CD1c-positive myeloid dendritic cell (primary cell): Measurements from ENCODE around the gene POLR1C.
A peak's percentile ranks its signal among the peaks of the same experiment; 100 is the strongest.
"Not testable (repeated sequence)": the region's sequence is repeated elsewhere in the genome, so short reads cannot be mapped to it uniquely, and the experiment has no call there.

Source experiments
- DNase-seq: peaks from one replicate; pipeline ENCODE4 v3.0.0-alpha.2; 2016; ENCODE audit errors: extremely low spot score

The POLR1C gene

DNA sequence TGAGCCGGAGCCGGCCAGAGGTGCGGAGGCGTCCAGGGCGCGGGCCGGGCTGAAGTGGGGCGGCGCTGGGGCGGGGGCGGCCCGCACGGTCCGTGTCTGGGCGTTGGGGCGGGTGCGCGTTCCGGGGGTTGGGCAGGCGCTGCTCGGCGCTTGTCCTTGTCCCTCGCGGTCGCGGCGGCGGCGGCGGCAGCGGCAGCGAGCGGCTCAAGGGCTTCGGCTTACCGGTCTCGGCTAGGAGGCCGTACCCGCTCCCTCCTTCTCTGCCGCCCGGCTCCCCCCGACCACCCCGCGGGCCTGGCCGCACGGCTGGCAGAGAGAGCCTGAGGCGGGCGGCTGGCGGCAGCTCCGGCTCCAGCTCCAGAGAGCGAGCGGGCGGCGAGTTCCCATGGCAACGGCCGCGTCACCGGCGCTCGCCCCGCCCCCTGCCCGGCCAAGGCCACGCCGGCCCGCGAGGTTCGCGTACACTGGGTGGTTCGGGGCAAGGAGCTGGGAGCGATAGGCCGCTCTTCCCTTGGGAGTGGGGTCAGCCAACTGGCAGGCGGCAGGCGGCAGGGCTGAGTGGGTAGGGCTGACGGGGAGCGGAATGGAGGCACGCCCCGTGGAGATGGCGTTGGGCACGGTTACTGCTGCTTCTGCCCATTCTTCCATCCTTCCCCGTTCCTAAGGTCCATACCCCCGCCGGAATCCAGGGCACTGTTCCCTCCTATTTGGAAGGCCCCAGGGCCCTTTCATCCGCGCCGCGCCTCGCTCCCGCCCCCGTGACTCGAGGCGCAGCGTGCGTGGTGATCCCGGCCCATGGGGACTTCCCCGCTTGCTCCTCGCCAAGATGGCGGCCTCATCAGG lies 6.7 kb upstream of the POLR1C start, which contains the start of gene LRRC73:
Gene LRRC73 (minus strand): TSS at position 363 of the 843 bp plus-strand sequence. CDS start 561 bp downstream, outside the sequence.
- peak; percentile 89 for DNase-seq

DNA sequence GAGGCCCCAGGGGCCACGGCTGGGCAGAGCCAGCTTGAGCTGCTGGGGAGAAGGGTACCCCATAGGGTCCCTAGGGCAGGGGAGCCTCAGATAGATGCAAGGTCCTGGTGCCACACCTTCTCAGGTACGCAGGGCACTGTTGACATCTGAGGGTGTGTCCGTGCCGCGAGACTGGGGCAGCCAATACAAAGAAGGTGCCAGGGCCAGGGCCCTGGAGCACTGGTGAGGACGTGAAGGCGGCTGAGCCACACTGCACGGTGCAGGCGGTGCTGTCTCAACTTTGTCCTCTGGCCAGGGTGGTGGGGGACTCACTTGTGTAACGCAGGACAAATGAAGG lies 6.1 kb upstream of the POLR1C start:
- no peak for DNase-seq

DNA sequence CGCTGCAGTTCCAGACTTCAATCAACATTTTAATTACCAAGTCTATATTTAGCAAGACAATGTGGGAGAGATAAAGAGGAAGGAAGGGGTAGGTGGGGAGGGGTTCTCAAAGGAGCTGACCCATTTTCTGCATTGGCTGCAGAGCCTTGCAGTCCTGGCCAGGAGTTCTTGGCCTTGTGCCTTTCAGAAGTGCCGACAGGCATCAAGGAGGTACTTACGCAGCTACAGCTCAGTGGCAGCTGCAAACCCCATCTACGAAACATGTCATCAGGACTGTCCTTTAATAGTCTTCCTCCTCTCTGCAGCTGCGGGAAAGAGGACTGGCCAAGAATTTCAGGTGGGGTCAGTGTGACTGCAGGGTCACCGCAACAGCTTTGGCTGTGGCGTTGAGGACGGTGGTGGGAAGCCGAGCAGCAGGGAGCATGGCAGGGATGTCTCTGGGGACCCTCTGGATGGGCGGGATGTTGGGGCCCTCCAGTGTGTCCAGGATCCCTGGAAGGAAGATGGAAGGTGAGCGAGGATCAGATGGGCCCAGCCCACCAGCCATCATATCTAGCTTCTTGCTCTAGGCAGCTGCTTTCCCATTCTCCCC lies 5.0 kb upstream of the POLR1C start:
- DNase-seq = no peak

DNA sequence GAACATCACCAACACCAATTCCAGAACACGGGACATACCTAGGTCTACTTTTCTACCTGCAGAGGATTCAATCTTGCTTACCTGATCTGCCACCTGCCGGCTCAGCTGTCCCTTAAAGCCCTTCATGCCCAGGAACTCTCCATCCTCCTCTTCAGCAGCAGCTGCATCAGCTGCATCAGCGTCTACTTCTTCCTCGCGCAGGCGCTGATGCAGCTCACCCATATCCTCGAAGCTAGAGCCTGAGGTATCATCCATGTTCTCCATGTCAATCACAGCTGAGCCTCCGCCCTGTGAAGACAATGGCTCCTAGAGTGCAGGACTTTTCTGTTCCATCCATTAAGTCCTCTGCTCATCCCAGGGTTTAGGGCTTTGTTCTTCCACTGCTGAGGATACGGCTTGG lies 1.1 kb upstream of the POLR1C start:
- DNase-seq = no peak

DNA sequence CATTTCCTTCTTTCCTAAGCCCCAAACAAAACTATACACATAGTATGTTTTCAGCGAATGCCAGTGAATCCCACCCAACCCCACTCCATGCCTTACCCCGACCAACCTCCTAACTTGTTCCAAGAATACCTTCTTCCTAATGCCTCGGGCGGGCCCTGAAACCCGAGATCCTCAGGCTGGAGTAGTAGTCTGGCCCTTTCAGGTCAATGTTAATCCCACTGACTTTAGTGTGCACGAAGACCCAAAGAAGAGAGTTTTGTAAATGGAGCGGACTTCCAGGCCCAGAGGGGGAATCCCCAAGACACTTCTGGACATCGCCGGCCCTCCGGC lies 557 bp upstream of the POLR1C start:
- no peak for DNase-seq

DNA sequence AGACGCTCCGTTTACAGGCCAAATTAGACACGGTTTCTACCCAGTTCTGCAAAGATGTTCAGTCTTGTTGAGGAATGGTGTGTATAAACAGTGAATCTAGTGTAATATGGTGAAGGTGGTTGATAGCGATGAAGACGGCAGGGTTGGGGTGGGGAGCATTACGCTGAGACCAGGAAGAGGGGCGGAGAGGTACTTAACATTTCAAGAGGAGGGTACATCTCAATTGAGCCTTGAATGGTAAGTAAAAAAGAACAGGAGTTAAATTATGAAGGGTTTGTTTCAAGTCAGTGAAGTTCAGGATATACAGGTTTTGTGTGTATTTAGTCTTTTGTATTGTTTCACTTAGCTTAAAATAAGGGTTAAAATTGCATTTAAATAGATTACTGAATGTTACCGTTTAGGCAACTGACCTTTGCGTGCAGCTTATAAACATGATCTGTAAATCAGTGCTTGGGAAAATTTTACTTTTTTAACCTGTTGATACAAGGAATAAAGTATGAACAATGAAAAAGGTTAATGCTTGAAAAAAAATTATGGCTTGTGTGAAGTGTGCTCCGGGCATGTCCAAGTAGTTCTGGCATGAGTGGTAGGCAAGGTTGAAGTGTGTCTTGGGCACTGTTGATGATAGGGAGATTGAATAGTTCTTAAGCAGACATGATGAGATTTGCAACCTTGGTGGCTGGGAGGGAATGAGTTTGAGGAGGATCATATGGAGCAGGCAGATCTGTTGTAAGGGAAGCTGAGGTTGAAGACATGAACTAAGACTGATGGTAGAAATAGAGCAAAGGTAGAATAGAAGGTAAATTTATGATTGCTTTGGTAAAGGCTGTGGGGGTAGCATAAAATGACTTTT lies 842 bp downstream of the POLR1C start:
- DNase-seq = no peak

DNA sequence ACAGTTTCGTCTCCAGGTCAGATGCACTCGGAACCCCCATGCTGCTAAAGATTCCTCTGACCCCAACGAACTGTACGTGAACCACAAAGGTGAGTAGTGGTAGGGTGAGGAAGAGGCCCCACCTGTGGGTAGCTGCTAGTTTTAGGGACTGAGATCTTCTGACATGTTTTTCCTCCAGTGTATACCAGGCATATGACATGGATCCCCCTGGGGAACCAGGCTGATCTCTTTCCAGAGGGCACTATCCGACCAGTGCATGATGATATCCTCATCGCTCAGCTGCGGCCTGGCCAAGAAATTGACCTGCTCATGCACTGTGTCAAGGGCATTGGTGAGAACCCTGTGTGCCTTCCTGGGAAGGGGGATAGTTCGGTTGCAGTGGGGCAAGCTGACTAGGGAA lies 3.2 kb downstream of the POLR1C start:
- no peak for DNase-seq

DNA sequence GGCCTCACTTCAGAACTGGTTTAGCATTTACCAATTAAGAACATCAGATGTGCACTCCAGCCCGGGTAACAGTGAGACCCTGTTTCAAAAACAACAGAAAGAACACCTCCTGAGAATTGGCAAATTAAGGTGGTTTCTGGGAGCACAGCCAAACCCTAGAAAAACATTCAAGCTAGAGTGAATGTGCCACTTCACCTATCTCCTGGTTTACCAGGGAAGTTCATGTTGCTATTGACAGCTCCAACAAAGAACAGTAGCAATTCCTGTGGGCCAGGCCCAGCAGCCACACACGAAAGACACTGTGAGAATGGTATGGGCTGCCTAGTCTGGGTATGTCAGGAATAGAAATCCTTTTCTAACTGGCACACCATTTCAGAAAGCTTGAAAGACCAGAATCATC lies 4.9 kb downstream of the POLR1C start:
- DNase-seq = no peak

DNA sequence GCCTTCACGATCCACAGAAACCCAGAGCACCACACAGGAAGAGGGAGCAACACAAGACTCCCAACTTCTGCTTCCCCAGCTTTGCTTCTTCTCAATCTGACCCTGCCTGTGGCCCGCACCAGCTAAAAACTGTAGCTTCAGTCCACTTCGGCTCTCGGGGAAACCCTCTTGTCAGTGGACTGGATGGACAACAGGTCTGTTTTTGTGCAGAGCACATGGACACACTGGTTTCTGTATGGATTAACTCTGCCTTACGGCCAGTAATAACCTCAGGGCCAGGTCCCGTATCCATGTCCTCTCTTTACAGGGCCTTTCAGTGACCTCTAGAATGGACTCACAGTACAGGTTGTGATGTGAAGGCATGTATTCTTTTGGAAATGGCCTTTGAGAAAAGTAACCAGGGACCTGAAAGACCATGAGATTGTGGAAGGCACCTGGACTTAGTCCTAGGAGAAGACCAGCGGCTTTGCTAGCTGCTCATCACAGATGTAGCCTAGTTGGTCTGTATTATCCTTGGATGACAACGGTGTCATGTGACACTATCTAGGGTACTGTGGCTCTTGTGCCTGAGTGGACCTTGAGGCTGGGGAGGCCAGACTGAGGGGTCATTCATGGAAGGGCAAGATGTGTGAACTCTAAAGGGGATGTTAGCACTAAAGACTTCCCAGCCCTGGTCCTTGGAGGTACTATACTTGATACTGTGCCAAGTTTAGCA lies 5.8 kb downstream of the POLR1C start:
- no peak for DNase-seq

DNA sequence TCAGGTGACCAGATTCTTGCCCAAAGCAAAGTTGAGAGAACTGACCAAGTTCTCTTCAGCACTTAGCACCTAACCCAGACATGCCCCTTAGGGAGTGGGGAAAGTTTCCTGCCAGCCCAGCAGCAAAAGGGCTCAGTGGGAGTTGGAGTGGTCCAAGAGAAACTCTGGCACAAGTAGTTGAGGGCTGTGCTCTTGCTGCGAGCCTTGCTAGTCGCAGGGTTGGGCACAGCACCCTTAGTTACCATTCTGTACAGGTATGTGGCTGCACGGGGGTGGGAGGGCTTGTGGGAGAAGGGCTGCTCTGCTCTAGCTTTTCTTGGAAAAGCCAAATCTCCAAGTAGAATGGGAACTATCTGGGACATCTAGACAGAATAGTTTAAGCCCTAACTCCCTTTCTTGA lies 6.4 kb downstream of the POLR1C start:
- DNase-seq = no peak

DNA sequence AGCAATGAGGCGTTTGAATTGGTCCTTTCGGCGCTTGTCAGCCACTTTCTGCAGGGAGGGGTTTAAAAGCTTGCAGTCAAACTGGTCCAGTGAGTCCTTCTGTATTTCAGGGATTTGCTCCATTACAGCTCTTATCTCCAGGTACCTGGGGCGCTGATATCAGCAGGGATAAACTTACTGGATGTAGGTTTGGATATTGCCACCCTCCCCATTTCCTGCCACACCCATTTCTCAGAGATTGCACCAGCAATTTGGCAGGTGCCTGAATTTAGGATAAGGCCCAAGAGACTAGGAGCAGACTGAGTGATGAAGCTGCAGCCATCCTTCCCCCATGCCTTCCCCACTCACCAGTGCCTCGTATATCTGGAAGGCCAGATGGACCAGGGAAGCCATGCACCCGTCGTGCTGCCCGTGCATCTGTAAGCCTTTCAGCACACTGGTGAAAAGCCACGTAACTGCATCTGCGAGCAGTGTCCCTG lies 7.6 kb downstream of the POLR1C start:
- no peak for DNase-seq

DNA sequence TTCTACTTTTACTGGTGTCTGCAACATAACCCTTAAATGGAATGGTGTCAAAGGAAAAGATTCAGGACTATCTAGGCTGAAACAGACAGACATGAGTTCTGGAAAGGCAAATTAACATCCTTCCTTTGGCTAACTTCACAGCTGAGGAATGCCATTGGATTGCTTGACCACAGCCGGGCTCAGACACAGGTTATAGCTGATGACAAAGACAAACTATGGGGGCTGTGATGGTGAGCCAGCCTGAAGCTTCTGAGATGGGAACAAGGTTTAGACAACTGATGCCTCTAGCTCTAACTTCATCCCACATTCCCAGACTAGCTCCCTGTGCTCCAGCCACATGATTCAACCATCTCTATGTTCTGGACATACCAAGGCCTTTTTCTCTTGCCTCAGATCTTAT lies 15.3 kb downstream of the POLR1C start:
- DNase-seq = no peak

DNA sequence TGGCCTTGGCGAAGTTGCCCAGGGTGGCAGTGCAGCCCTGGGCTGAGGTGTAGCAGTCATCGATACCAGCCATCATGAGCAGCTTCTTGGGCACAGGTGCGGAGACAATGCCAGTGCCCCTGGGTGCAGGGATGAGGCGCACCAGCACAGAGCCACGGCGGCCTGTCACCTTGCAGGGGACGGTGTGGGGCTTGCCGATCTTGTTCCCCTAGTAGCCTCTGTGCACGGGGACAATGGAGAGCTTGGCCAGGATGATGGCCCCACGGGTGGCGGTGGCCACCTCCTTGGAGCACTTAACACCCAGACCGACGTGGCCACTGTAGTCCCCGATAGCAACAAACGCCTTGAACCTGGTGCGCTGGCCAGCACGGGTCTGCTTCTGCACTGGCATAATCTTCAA lies 22.1 kb downstream of the POLR1C start:
- DNase-seq = not testable (repeated sequence)

DNA sequence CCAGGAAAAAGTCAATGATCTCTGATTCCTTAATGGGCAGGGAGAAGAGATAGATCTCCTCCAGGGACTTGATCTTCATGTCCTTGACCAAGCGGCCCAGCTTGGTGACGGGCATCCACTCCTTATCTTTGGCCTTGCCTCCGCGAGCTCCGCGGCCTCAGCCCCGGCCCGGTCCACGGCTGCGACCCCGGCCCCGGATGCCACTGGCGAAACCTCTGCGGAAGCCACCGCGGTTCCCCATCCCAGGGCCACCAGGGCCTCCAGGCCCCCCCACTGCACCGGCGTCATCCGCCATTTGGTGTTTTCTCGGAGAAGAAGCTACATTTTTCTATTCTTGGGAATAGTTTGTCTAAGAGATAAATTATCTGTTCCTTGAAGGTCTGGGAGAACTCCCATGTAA lies 22.5 kb downstream of the POLR1C start:
- DNase-seq = not testable (repeated sequence)

DNA sequence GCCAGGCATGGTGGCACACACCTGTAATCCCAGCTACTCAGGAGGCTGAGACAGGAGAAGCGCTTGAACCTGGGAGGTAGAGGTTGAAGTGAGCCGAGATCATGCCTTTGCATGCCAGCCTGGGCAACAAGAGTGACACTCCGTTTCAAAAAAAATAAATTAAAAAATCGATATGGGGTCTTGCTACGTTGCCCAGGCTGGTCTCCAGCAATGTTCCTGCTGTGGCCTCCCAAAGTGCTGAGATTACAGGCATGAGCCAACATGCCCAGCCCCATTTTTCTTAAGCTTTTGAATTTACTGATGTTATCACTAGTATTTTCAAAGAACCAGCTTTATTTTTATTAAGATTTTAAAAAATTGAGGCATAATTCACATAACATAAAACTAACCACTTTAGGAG lies 23.6 kb downstream of the POLR1C start:
- DNase-seq = no peak

DNA sequence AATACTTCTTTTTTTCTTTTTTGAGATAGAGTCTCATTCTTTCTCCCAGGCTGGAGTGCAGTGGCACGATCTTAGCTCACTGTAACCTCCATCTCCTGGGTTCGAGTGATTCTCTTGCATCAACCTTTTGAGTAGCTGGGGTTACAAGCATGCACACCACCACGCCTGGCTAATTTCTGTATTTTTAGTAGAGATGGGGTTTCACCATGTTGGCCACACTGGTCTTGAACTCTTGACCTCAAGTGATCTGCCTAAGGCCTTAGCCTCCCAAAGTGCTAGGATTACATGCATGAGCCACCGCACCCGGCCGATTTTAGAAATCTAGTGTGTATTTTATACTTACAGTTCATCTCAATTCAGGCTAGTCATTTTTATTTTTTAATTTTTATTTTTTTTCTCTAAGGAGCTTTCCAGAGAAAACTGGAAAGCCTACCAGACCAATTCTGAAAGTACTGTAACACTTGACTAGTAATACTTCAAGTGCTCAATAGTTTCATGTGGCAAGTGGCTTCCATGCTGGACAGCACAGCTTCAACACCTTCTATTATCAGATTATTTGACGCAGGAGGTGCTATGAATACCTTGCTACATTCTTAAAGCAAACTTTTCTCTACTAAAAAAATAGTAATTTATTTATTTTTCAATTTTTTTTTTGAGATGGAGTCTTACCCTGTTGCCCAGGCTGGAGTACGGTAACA lies 25.0 kb downstream of the POLR1C start:
- no peak for DNase-seq

DNA sequence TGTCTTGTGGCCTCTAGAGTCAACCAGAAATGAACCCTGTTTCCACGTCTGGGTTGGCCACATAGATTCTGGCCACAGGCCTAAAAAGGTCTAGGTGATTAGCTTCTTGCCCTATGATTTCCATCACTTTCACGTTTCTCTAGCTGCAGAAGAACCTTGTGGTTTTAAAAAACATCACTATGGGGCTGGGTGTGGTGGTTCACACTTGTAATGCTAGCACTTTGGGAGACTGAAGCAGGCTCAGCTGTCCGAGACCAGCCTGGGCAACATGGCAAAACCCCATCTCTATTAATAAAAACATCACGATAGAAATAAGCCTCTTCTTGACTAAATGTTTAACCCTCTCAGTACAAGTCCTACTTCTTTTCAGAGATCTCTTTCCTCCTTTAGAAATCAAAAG lies 27.6 kb downstream of the POLR1C start:
- no peak for DNase-seq

DNA sequence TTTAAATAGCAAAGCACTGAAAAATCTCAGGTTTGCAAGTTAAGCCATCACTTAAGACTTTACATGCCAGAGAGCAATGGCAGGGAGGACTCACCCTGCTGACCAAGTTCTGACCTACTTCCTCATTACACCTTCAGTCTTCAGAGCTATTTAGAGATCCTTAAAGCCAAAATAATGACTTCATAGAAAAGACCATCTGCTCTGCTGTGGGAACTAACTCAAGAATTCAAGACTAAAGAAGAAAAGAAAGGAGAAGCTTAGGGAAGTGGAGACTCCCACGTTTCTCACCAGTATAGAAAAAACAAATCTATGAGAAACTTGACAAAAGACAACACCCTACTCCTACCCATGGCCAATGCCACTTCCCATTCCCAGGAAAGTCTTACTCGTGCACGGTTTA lies 30.3 kb downstream of the POLR1C start:
- no peak for DNase-seq

DNA sequence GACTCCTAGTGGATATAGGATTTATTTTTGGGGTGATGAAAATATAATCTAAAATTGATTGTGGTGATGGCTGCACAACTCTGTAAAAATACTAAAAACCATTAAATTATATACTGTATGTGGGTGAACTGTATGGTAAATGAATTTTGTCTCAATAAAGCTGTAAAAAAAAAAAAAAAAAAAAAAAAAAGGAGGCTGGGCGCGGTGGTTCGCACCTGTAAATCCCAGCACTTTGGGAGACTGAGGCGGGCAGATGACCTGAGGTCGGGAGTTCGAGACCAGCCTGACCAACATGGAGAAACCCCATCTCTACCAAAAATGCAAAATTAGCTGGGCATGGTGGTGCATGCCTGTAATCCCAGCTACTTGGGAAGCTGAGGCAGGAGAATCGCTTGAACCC lies 40.7 kb downstream of the POLR1C start:
- DNase-seq = not testable (repeated sequence)

DNA sequence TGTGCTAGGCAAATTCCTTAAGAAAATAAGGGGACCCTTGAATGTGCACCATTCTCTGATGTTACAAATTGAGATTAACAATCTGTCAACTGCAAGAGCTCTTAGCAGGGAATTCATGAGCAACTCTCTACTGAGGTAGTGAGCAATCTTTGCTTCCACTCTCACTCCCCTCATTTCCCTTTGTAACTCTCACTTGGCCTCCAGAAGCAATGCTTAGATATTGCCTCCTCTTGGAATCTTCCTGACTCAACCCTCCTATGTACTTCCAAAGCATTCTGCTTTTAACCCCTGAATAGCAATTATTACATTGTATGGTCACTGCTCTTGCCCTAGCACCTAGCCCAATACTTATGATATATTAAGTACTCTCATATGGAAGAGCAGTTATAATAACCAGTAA lies 42.4 kb downstream of the POLR1C start:
- no peak for DNase-seq

DNA sequence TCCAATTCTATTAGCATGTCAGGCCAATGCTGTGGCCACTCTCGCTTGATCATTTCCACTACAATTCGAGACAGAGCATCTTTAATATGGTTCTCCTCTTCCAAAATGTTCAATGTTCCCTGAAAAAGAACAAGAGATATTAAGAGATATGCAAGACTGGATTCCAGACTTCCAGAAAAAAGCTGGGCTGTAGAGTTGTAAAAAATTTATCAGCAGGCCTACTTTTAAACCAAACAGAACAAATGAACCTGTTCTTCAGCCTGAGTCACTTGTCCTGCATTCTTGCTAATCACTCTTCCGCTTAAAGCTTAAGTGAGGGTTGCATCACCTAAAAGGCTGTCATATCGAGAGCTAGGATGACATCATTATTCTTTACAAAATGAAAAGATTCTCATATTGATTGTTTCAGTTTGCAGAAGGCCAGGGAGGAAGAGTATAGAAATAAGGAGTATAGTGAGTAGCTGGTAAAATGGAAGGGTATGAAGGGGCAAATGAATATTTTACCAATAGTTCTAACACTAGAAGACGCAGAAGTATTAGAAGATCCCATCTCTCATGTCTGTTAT lies 54.1 kb downstream of the POLR1C start:
- peak; percentile 6 for DNase-seq
